Stimulated activated CD4-positive, alpha-beta T cell treated with anti-CD3 and anti-CD28 coated beads, TNF-alpha, amount 100 ng/mL, for 1 hour (primary cell): ENCODE measurements around the gene PYCARD.
"Not testable (repeated sequence)": the region's sequence is repeated elsewhere in the genome, so short reads cannot be mapped to it uniquely, and the experiment has no call there.

ENCODE experiments used
- DNase-seq, 3 donors: peaks; one replicate each; pipeline ENCODE4 v3.0.0-alpha.2; 2020; ENCODE audit warnings: low read depth in 3 of 3, low spot score in 1 of 3

Gene PYCARD

GRCh38 chr16:31202414-31203375, at the start of gene PYCARD:
PYCARD (minus strand) TSS chr16:31202760; CDS start chr16:31202690, 70 bp downstream.
- DNase-seq, result no peak

GRCh38 chr16:31251435-31251834, 48.9 kb upstream of the PYCARD start:
- no peak for DNase-seq

- no peak for DNase-seq
Measured at GRCh38 chr16:31250782-31251384, 48.3 kb upstream of the PYCARD start.

- no peak for DNase-seq
Measured at GRCh38 chr16:31248344-31248743, 45.8 kb upstream of the PYCARD start.

GRCh38 chr16:31246296-31246695, 43.7 kb upstream of the PYCARD start:
- DNase-seq, result no peak

- not testable (repeated sequence) for DNase-seq
Measured at GRCh38 chr16:31245598-31245997, 43.0 kb upstream of the PYCARD start.

- DNase-seq, result no peak
Measured at GRCh38 chr16:31243734-31244670, 41.4 kb upstream of the PYCARD start.

- DNase-seq, result no peak
Measured at GRCh38 chr16:31242206-31242605, 39.6 kb upstream of the PYCARD start.

GRCh38 chr16:31238041-31238440, 35.5 kb upstream of the PYCARD start:
- DNase-seq, result no peak

GRCh38 chr16:31229501-31229900, 26.9 kb upstream of the PYCARD start:
- DNase-seq, result no peak

- DNase-seq, result no peak
Measured at GRCh38 chr16:31228206-31228605, 25.6 kb upstream of the PYCARD start.

- DNase-seq, result no peak
Measured at GRCh38 chr16:31225193-31225592, 22.6 kb upstream of the PYCARD start.

GRCh38 chr16:31224092-31224955, 21.8 kb upstream of the PYCARD start:
- DNase-seq, result no peak

- DNase-seq, result no peak
Measured at GRCh38 chr16:31223044-31223443, 20.5 kb upstream of the PYCARD start.

GRCh38 chr16:31221357-31222160, 19.0 kb upstream of the PYCARD start:
- no peak for DNase-seq

- no peak for DNase-seq
Measured at GRCh38 chr16:31219154-31219741, 16.7 kb upstream of the PYCARD start.

GRCh38 chr16:31217136-31217530, 14.6 kb upstream of the PYCARD start:
- DNase-seq, result no peak

- DNase-seq, result no peak
Measured at GRCh38 chr16:31216422-31217135, 14.0 kb upstream of the PYCARD start, which contains the start of gene PYDC1. PYDC1 (minus strand) TSS chr16:31217135; CDS start chr16:31217028, 107 bp downstream.
